IPS-20b (cell line): ENCODE results near the gene HORMAD2.

Experiments used
- H3K27ac ChIP-seq: one replicate; pipeline ENCODE4 v1.5.1; 2013; ENCODE audit warnings: low read length
- H3K27me3 ChIP-seq: 2 replicates; pipeline ENCODE4 v1.6.1; 2013; ENCODE audit warnings: mild to moderate bottlenecking, low read length, inconsistent platforms; ENCODE audit not compliant: insufficient read depth
- H3K36me3 ChIP-seq: 2 replicates; pipeline ENCODE4 v1.6.1; 2013; ENCODE audit warnings: low read depth, mild to moderate bottlenecking, inconsistent platforms, low read length, moderate library complexity; ENCODE audit not compliant: insufficient read depth
- H3K4me1 ChIP-seq: 2 replicates; pipeline ENCODE4 v1.6.1; 2013; ENCODE audit warnings: mild to moderate bottlenecking, control low read depth, inconsistent platforms, low read length, moderate library complexity; ENCODE audit not compliant: insufficient read depth
- H3K4me3 ChIP-seq: 2 replicates; pipeline ENCODE4 v1.5.1; 2013; ENCODE audit warnings: mild to moderate bottlenecking, low read length, inconsistent platforms
- H3K9ac ChIP-seq: 2 replicates; pipeline ENCODE4 v1.6.1; 2013; ENCODE audit warnings: low read depth, mild to moderate bottlenecking, inconsistent platforms, low read length, moderate library complexity
- H3K9me3 ChIP-seq: 2 replicates; pipeline ENCODE4 v1.6.1; 2013; ENCODE audit warnings: mild to moderate bottlenecking, low read depth, low read length, inconsistent platforms; ENCODE audit not compliant: insufficient read depth

Gene HORMAD2

DNA sequence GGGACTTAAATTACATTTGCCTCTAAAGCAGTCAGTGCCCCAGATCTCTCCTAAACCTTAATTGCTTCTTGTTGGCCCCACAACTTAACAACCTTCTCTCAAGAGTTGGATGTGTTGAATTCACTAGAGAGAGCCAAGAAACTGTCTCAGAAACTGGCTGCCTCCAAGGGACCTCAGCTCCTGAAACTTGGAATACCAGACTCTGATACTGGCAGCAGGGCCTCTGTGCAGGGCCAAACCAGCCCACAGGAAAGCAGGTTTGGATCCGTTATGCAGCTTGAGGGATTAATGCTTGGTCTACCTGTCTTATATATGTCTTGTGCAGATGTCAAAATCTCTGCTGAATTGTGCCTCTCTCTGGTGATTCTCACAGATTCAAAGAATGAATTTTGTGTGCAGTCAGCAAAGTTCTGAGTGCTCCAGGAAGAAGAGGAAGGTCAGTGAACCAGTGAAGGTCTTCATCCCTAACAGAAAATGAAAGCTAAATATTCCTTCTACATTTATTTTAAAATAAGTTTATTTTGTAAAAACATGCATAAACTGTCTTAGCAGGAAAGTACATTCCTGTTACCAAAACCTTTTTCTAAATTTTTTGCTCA is 95.5 kb downstream of the HORMAD2 start:
- no peaks in the 10 kb centered on the region for H3K9me3 ChIP-seq
- no peaks in the 10 kb centered on the region for H3K36me3 ChIP-seq
- H3K27me3 ChIP-seq = no peaks in the 10 kb centered on the region; the same call in 1 of the 2 replicates
- H3K4me1 ChIP-seq = no peaks in the 10 kb centered on the region
- no peak overlapping the region for H3K9ac ChIP-seq
- no peak overlapping the region for H3K27ac ChIP-seq
- H3K4me3 ChIP-seq = no peak overlapping the region

DNA sequence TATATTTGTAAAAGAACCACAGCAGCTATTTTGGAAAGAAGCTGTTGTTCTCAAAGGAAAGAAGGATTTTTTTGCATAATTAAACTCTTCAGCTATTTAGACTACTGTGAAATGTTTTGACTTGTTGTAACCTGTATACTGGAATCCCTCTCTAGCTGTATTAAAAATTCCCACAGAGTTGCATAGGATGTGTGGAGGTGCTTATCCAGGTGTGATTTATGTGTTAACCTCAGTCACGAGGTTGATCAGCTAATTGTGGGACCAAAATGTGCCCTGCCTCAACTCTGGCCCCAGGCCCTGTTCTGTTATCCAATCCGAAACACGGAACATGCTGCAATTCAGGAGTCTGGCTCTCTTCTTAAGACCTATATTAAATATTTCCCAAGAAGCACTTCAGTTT is 96.2 kb downstream of the HORMAD2 start:
- Histone ChIP-seq H3K27me3 (no peaks in the 10 kb centered on the region; the same call in 1 of the 2 replicates), H3K9ac (no peak overlapping the region), H3K9me3 (no peaks in the 10 kb centered on the region), H3K36me3 (no peaks in the 10 kb centered on the region), H3K4me1 (no peaks in the 10 kb centered on the region), H3K27ac (no peak overlapping the region), H3K4me3 (no peak overlapping the region)

DNA sequence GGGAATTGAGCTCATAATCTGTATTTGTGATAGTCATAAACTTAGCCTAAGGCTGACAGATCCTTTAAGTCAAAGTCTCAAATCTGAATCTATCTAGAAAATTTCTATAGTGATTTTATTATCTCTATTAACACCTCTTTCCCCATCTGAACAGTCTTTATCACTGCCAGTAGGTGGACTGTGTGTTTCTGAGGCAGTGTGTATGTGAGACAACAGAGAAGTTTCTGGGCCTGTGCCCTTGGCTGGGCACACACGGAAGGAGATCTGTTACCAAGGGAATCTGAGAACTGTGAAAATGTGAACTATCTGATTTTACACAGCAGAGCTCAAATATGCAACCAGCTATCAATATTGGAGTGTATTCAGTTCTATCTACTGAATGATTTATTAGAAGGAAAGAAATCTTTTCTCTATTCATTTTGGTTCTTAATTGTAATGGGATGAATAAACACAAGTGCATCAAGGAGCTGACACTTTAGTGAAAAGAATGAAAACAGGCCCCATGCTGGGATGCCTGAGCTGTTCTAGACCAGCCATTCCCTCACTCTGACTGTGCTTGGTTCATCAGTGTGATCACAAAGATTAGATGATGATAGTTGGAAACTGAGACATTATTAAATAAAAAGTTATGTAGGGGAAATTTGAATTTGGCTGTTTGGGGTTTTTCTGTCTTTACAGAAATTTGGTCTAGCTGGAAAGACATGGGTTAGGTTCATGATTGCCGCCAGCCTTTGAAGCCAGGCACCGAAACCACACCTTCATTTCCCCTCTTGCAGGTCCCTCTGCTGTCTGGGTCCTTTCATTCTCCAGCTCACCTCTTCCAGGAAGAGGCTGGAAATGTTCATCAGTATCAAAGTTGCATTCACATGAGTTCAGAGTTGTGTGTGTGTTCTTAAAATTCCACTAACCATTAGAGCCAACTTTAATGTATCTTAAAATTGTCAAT is 98.2 kb downstream of the HORMAD2 start:
- H3K9ac ChIP-seq = no peak overlapping the region
- no peaks in the 10 kb centered on the region for H3K9me3 ChIP-seq
- H3K36me3 ChIP-seq = no peaks in the 10 kb centered on the region
- H3K4me3 ChIP-seq = no peak overlapping the region
- no peak overlapping the region for H3K27ac ChIP-seq
- H3K4me1 ChIP-seq = no peaks in the 10 kb centered on the region
- no peaks in the 10 kb centered on the region; the same call in 1 of the 2 replicates for H3K27me3 ChIP-seq

DNA sequence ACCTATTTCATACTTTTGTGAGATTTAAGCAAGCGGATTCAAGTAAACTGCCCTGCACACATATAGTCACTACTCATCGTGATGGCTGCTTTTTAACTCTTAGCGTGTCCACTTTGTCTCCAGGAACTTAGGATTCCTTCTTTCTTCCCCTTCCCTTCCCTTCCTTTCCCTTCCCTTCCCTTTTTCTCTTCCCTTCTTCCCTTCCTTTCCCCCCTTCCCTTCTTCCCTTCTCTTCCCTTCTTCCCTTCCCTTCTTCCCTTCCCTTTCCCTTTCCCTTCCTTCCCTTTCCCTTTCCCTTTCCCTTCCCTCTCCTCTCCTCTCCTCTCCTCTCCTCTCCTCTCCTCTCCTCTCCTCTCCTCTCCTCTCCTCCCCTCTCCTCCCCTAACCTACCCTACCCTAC is 100.4 kb downstream of the HORMAD2 start:
- no peaks in the 10 kb centered on the region for H3K9me3 ChIP-seq
- no peak overlapping the region for H3K9ac ChIP-seq
- H3K27ac ChIP-seq = no peak overlapping the region
- no peaks in the 10 kb centered on the region; the same call in 1 of the 2 replicates for H3K27me3 ChIP-seq
- no peak overlapping the region for H3K4me3 ChIP-seq
- H3K36me3 ChIP-seq = no peaks in the 10 kb centered on the region
- H3K4me1 ChIP-seq = peaks cover 3% of the 10 kb centered on the region

DNA sequence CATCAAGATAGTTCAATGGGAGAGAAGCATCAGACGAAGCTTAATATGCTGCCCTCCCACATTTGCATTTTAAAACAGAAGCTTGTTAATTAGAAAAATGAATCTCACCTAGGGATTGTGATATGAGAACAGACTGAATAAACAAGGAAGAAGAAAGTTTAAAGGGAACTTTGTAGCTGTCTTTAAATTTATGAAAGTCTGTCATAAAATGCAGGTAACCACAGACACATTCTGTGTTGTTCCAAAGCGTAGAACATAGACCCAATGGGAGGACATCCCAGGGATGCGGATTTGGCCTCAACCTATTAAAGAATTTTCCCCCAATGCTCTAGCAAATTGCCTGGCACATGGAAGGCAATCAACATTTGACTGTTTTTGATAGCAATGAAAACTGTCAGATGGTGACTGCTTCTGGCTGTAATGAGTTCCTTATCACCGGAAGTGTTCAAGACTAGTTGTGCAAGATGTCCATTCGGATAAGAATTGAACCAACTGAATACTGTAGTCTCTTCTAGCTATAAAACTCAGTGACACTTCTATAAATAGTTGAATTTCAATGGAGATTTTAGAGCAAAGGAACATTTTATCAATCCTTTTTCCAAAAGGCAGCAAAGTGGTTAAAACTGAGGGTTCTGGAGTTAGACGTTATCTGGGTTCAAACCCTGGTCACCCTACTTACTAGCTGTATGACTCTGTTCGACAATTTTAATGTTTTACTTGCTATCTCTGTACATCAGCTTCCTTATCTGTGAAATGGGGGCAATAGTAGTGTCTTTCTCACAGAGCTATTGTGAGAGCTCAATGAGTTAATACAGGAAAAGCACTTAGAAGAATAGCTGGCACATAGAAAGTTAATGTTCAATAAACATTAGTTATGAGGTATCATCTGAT is 101.4 kb downstream of the HORMAD2 start:
- H3K27me3 ChIP-seq = no peaks in the 10 kb centered on the region; the same call in 1 of the 2 replicates
- no peaks in the 10 kb centered on the region for H3K9me3 ChIP-seq
- no peak overlapping the region for H3K9ac ChIP-seq
- H3K36me3 ChIP-seq = no peaks in the 10 kb centered on the region
- no peak overlapping the region for H3K27ac ChIP-seq
- peaks cover 3% of the 10 kb centered on the region for H3K4me1 ChIP-seq
- H3K4me3 ChIP-seq = no peak overlapping the region

DNA sequence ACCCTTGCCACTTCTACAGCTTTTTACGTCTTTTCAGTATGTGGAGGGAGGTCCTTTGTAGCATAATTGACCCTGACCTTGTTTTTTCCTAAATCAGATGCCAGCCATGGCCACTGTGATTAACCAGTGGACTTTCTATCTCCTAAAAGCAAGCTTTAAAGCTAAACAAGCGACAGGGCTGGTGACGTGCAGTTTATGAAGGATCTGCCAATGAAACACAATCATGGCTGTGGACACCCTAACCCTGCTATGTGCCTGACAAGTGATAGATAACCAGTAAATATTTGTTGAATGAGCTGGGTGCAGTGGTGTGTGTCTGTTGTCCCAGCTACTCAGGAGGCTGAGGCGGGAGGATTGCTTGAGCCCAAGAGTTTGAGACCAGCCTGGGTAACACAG is 102.1 kb downstream of the HORMAD2 start:
- H3K9ac ChIP-seq = no peak overlapping the region
- H3K4me3 ChIP-seq = no peak overlapping the region
- H3K27me3 ChIP-seq = no peaks in the 10 kb centered on the region; the same call in 1 of the 2 replicates
- no peak overlapping the region for H3K27ac ChIP-seq
- H3K4me1 ChIP-seq = peaks cover 3% of the 10 kb centered on the region
- H3K36me3 ChIP-seq = no peaks in the 10 kb centered on the region
- H3K9me3 ChIP-seq = no peaks in the 10 kb centered on the region

DNA sequence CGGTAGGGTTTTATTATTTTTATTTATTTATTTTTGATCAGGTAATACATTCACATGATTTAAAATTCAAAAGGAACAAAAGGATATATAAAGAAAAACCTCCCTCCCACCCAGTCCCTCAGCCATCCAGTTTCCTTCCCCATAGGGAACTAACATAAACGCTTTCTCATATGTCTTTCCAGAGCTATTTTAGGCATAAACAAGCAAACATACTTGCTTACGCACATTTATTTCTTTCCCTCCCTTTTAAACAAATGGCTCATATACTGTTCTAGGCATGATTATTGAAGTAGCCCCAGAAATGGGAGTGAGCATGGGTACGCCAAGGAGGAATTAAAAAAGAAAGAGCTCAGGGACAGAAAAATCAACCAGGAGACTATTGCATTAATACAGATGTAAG is 102.6 kb downstream of the HORMAD2 start:
- H3K27me3 ChIP-seq = no peaks in the 10 kb centered on the region; the same call in 1 of the 2 replicates
- H3K4me3 ChIP-seq = no peak overlapping the region
- no peak overlapping the region for H3K27ac ChIP-seq
- H3K9ac ChIP-seq = no peak overlapping the region
- H3K9me3 ChIP-seq = no peaks in the 10 kb centered on the region
- no peaks in the 10 kb centered on the region for H3K36me3 ChIP-seq
- peaks cover 3% of the 10 kb centered on the region for H3K4me1 ChIP-seq

DNA sequence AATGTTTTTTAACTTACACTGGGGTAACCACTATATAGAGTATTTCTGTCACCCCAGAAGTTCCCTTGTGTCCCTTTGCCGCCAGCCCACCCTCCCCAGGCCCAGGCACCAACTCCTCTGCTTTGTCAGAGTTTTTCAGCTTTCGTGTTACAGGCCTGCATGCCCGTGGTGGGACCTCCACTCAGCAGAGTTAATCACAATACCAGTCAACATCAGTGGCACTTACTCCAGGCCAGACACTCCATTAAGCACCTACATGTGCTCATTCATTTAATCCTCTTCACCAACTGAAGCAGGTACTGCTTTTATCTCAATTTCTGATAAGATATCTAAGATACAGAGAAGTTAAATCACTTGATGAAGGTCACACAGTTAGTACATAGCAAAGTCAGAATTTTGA is 103.0 kb downstream of the HORMAD2 start:
- H3K4me3 ChIP-seq = no peak overlapping the region
- H3K36me3 ChIP-seq = no peaks in the 10 kb centered on the region
- H3K9me3 ChIP-seq = no peaks in the 10 kb centered on the region
- no peak overlapping the region for H3K9ac ChIP-seq
- no peaks in the 10 kb centered on the region; the same call in 1 of the 2 replicates for H3K27me3 ChIP-seq
- H3K27ac ChIP-seq = no peak overlapping the region
- peaks cover 3% of the 10 kb centered on the region for H3K4me1 ChIP-seq

DNA sequence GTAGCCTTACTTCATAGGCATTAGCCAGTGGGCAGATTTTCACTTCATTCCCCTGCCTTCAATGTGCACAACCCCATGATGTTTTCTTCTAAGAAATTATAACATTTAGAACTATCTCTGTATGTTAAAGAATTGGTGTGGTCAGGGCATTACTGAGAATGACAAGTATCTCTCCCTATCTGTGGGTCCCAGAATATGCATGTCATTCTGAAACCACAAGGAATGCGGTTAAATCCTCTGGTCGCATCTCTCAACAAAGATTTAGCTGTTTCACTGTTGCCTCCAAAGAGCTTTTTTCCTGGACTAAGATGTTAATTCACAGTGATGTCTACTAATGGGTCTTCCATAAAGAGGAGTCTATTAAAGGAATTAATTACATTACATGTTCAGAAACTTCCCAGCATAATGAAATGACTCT is 103.6 kb downstream of the HORMAD2 start:
- Histone ChIP-seq H3K9ac (no peak overlapping the region), H3K36me3 (no peaks in the 10 kb centered on the region)

DNA sequence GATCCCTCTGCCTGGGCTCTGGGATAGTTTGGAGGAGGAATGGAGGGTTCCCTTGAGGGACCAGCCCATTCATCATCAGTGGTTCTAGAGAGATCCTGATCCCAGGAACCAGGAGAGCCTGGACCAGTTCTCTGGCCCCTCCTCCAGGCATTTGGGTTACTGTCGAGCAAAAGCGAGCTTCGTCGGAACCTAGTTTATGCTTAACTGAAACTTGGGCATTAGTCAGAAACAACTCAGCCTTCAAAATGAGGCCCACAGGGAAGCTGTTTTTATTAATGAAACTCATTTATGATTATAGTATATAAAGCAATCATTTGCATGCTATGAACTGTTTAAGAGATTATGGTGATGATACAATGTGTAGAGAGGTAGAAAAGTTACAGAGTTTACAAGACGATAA is 104.9 kb downstream of the HORMAD2 start:
- Histone ChIP-seq H3K4me1 (peaks cover 3% of the 10 kb centered on the region), H3K36me3 (no peaks in the 10 kb centered on the region), H3K27ac (no peak overlapping the region), H3K9ac (no peak overlapping the region), H3K4me3 (no peak overlapping the region), H3K27me3 (no peaks in the 10 kb centered on the region), H3K9me3 (no peaks in the 10 kb centered on the region)

More for the DNA sequence above, 103.6 kb downstream of the HORMAD2 start:
- H3K4me1 ChIP-seq = peaks cover 3% of the 10 kb centered on the region
- H3K27me3 ChIP-seq = no peaks in the 10 kb centered on the region; the same call in 1 of the 2 replicates
- no peak overlapping the region for H3K4me3 ChIP-seq
- no peak overlapping the region for H3K27ac ChIP-seq
- H3K9me3 ChIP-seq = no peaks in the 10 kb centered on the region

DNA sequence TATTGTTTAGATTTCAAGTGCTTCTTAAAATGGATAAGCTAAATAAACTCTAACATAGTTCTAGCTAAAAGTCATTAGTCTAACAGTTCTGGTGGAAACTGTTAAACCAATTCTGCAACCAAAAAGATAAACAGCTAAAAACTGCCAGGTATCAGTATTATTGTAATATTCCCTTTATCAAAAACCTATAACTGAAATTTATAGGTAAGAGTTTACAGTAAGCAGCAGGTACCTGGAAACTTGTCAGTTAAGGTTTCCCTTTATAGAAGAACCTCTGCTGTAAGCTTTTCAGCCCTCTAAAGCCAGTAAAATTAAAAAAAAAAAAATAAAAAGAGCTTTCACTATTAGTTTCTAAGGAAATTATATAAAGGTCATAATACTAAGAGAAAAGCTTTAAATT is 105.3 kb downstream of the HORMAD2 start:
- Histone ChIP-seq H3K9me3 (no peaks in the 10 kb centered on the region), H3K27ac (no peak overlapping the region)

More for the DNA sequence above, 105.3 kb downstream of the HORMAD2 start:
- Histone ChIP-seq H3K27me3 (no peaks in the 10 kb centered on the region), H3K4me1 (peaks cover 3% of the 10 kb centered on the region), H3K9ac (no peak overlapping the region), H3K4me3 (no peak overlapping the region), H3K36me3 (no peaks in the 10 kb centered on the region)
